Esophagus squamous epithelium (tissue), 4 donors: ENCODE data around the gene SCAF1.

Source experiments
- CTCF ChIP-seq, 6 experiments: fragments of 450-650 bp in 4 of 6; fragments of 200-600 bp in 2 of 6; sonication (generic) in 2 of 6; IDR thresholded peaks; one replicate each; pipeline ENCODE4 v1.5.1; 2016 to 2019; ENCODE audit warnings: antibody characterized with exemption in 6 of 6, mild to moderate bottlenecking in 4 of 6, moderate library complexity in 4 of 6
- POLR2A ChIP-seq, 4 donors: fragments of 450-650 bp; IDR thresholded peaks; one replicate each; pipeline ENCODE4 v1.6.1; 2017; ENCODE audit warnings: antibody characterized with exemption in 4 of 4, mild to moderate bottlenecking in 4 of 4, moderate library complexity in 3 of 4

GRCh38 chr19:49657493-49658138 is 15.6 kb downstream of the SCAF1 start:
- TF ChIP-seq CTCF (IDR thresholded peaks at IDR 0.05) (no peak), POLR2A (IDR thresholded peaks at IDR 0.05) (no peak)
